Measurements from ENCODE around the gene ITGAD.

The ITGAD gene

GRCh38 chr16:31413381-31413780 lies 20.2 kb downstream of the ITGAD start:
- H3K27ac ChIP-seq (ENCODE audit: low read depth, low read length, poor library complexity, severe bottlenecking) = no peak overlapping the region
- H3K4me3 ChIP-seq (ENCODE audit: low read depth, low read length, poor library complexity, severe bottlenecking) = no peak overlapping the region
- no peaks in the 10 kb centered on the region for H3K27me3 ChIP-seq (ENCODE audit: insufficient read depth, low read length)
- H3K9me3 ChIP-seq (ENCODE audit: low read length) = no peaks in the 10 kb centered on the region
- TF ChIP-seq, protein P1, sequence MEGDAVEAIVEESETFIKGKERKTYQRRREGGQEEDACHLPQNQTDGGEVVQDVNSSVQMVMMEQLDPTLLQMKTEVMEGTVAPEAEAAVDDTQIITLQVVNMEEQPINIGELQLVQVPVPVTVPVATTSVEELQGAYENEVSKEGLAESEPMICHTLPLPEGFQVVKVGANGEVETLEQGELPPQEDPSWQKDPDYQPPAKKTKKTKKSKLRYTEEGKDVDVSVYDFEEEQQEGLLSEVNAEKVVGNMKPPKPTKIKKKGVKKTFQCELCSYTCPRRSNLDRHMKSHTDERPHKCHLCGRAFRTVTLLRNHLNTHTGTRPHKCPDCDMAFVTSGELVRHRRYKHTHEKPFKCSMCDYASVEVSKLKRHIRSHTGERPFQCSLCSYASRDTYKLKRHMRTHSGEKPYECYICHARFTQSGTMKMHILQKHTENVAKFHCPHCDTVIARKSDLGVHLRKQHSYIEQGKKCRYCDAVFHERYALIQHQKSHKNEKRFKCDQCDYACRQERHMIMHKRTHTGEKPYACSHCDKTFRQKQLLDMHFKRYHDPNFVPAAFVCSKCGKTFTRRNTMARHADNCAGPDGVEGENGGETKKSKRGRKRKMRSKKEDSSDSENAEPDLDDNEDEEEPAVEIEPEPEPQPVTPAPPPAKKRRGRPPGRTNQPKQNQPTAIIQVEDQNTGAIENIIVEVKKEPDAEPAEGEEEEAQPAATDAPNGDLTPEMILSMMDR (IDR thresholded peaks at IDR 0.05; ENCODE audit: low read length) = no peak
- TF ChIP-seq EZH2 (IDR thresholded peaks at IDR 0.05; ENCODE audit: borderline replicate concordance, low read length) = no peak
- no peak overlapping the region for H3K4me2 ChIP-seq (ENCODE audit: low read length)
- H3K79me2 ChIP-seq (ENCODE audit: insufficient read depth, low read length) = no peaks in the 10 kb centered on the region
- no peak overlapping the region for H3K9ac ChIP-seq (ENCODE audit: low read length)
- no peaks in the 10 kb centered on the region for H3K36me3 ChIP-seq (ENCODE audit: insufficient read depth, low read length)
- no peak overlapping the region for H2AFZ ChIP-seq (ENCODE audit: low read length)
- no peaks in the 10 kb centered on the region for H3K9me2 ChIP-seq (ENCODE audit: low read depth, low read length)
- no peaks in the 10 kb centered on the region for H3F3A ChIP-seq (ENCODE audit: insufficient read depth, low read length)
- H4K20me1 ChIP-seq (ENCODE audit: insufficient read depth, low read length) = no peaks in the 10 kb centered on the region
- H3K4me1 ChIP-seq (ENCODE audit: insufficient read depth, low read length, severe bottlenecking) = no peaks in the 10 kb centered on the region

- Histone ChIP-seq H3F3A (ENCODE audit: insufficient read depth, low read length) (no peaks in the 10 kb centered on the region), H3K9me2 (ENCODE audit: low read depth, low read length) (no peaks in the 10 kb centered on the region), H4K20me1 (ENCODE audit: insufficient read depth, low read length) (no peaks in the 10 kb centered on the region), H3K9me3 (ENCODE audit: low read length) (no peaks in the 10 kb centered on the region), H3K4me2 (ENCODE audit: low read length) (no peak overlapping the region), H2AFZ (ENCODE audit: low read length) (no peak overlapping the region), H3K27ac (ENCODE audit: low read depth, low read length, poor library complexity, severe bottlenecking) (no peak overlapping the region), H3K79me2 (ENCODE audit: insufficient read depth, low read length) (no peaks in the 10 kb centered on the region), H3K27me3 (ENCODE audit: insufficient read depth, low read length) (no peaks in the 10 kb centered on the region), H3K4me1 (ENCODE audit: insufficient read depth, low read length, severe bottlenecking) (no peaks in the 10 kb centered on the region), H3K36me3 (ENCODE audit: insufficient read depth, low read length) (no peaks in the 10 kb centered on the region), H3K9ac (ENCODE audit: low read length) (no peak overlapping the region), H3K4me3 (ENCODE audit: low read depth, low read length, poor library complexity, severe bottlenecking) (no peak overlapping the region)
- no peak for TF ChIP-seq EZH2 (IDR thresholded peaks at IDR 0.05; ENCODE audit: borderline replicate concordance, low read length)
- TF ChIP-seq, protein P1 (IDR thresholded peaks at IDR 0.05; ENCODE audit: low read length) = no peak
These were observed 20.8 kb downstream of the ITGAD start for GRCh38 chr16:31413943-31414342.

- no peaks in the 10 kb centered on the region for H3K27me3 ChIP-seq (ENCODE audit: insufficient read depth, low read length)
- H3K4me1 ChIP-seq (ENCODE audit: insufficient read depth, low read length, severe bottlenecking) = no peaks in the 10 kb centered on the region
- H3K9me2 ChIP-seq (ENCODE audit: low read depth, low read length) = no peaks in the 10 kb centered on the region
- H3K4me3 ChIP-seq (ENCODE audit: low read depth, low read length, poor library complexity, severe bottlenecking) = no peak overlapping the region
- H3K36me3 ChIP-seq (ENCODE audit: insufficient read depth, low read length) = no peaks in the 10 kb centered on the region
- TF ChIP-seq, protein P1 (IDR thresholded peaks at IDR 0.05; ENCODE audit: low read length) = no peak
- TF ChIP-seq EZH2 (IDR thresholded peaks at IDR 0.05; ENCODE audit: borderline replicate concordance, low read length) = no peak
- H3K9me3 ChIP-seq (ENCODE audit: low read length) = no peaks in the 10 kb centered on the region
- H2AFZ ChIP-seq (ENCODE audit: low read length) = no peak overlapping the region
- H4K20me1 ChIP-seq (ENCODE audit: insufficient read depth, low read length) = no peaks in the 10 kb centered on the region
- H3K27ac ChIP-seq (ENCODE audit: low read depth, low read length, poor library complexity, severe bottlenecking) = no peak overlapping the region
- H3F3A ChIP-seq (ENCODE audit: insufficient read depth, low read length) = no peaks in the 10 kb centered on the region
- H3K9ac ChIP-seq (ENCODE audit: low read length) = no peak overlapping the region
- H3K4me2 ChIP-seq (ENCODE audit: low read length) = no peak overlapping the region
- H3K79me2 ChIP-seq (ENCODE audit: insufficient read depth, low read length) = no peaks in the 10 kb centered on the region
These were observed 21.6 kb downstream of the ITGAD start for GRCh38 chr16:31414706-31415105.

Data from OCI-LY1 (cell line).